Activated CD4-positive, alpha-beta T cell treated with anti-CD3 and anti-CD28 coated beads, Interleukin-2, amount 50 U/mL, for 1 hour (primary cell): ENCODE measurements around the gene SHISA4.
"Not testable (repeated sequence)": the region's sequence is repeated elsewhere in the genome, so short reads cannot be mapped to it uniquely, and the experiment has no call there.

Experiments
- DNase-seq: peaks from one replicate; pipeline ENCODE4 v3.0.0-alpha.2; 2020

The SHISA4 gene

GRCh38 chr1:201899683-201900429, 11.2 kb downstream of the SHISA4 start:
- no peak for DNase-seq

GRCh38 chr1:201900476-201900875, 11.8 kb downstream of the SHISA4 start:
- DNase-seq = no peak

GRCh38 chr1:201901036-201901435, 12.3 kb downstream of the SHISA4 start:
- DNase-seq = not testable (repeated sequence)

DNA sequence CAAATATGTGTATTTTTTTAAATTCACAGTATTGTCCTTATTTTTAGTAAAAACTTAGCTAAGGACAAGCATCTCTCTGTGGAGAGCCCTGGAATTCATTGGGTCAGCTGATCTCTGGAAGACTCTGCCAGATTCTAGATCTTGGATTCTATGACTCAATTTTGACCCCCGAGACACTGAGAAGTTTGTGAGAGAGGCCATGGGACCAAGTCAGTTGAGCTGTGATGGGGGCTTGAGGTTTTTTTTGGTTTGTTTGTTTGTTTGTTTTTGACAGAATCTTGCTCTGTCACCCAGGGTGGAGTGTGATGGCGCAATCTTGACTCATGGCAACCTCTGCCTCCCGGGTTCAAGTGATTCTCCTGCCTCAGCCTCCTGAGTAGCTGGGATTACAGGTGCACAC, 13.5 kb downstream of the SHISA4 start:
- no peak for DNase-seq

DNA sequence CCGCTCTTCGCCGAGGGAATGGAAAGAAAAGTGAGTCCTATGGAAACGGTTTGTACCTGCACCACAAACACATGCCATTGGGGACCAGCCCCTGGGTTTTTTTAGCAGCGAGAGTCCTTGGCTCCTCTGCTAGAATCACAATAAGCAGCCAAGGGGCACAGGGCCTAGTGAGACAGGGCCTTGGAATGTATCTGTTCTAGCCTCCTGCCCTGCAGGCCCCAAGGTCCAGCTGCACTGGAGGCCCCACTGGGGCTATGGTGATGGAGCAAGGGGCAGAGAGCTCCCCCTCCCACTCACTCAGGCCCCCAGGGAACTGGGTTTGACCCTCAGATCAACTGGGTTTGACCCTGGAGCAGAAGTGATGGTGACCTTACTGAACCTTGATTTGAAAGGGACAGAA, 14.4 kb downstream of the SHISA4 start:
- no peak for DNase-seq

- DNase-seq = no peak
These were observed 15.9 kb downstream of the SHISA4 start for GRCh38 chr1:201904579-201904978.

DNA sequence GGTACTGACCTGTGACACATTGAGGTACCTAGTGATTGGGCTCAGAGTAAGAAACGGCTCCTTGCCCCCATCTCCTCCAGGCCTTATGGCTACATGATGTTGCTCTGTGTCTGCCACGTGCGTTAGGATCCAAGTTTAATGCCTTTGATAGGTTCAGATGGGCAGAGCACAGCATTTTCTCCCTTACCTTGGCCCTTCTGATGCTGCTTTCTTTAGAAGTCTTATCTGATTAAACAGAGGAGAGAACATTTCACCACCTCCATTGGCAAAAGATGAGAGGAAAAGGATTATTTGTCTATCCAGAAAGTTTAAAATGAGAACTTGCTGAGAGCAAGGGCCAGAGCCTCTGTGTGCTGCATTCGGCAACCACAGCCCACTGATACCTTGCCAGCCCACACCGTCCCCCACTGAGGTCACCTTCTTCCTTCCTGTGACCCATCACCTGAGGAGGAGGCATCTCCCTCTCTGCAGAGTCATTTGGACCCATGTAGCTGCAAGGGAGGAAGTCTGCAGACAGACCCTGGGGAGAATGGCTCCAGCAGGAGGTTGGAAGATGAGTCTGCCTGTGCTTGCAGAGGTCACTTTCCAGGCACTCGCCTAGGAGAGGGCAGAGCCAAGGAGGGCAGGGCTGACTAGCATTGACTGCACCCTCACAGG, 16.7 kb downstream of the SHISA4 start:
- DNase-seq = no peak

- no peak for DNase-seq
These were observed 17.6 kb downstream of the SHISA4 start for GRCh38 chr1:201906336-201906735.

DNA sequence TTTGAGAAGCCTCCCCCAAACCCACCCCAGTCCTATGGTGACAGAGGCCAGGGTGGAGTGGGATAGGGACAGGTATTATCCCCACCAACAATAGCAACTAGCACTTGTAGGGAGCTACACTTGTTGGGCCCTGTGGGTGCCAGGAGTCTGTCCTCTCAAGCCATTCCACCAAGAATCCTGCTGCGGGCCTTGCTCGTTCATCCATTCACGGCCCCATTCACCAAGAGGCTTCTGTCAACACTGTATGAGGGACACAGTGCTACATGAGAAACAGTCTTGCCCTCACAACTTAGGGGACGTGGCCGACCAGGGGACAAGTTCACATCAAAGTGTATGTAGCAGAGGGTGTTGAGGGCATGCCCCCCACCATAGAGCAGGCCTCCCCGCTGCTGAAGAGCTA, 18.9 kb downstream of the SHISA4 start:
- no peak for DNase-seq

DNA sequence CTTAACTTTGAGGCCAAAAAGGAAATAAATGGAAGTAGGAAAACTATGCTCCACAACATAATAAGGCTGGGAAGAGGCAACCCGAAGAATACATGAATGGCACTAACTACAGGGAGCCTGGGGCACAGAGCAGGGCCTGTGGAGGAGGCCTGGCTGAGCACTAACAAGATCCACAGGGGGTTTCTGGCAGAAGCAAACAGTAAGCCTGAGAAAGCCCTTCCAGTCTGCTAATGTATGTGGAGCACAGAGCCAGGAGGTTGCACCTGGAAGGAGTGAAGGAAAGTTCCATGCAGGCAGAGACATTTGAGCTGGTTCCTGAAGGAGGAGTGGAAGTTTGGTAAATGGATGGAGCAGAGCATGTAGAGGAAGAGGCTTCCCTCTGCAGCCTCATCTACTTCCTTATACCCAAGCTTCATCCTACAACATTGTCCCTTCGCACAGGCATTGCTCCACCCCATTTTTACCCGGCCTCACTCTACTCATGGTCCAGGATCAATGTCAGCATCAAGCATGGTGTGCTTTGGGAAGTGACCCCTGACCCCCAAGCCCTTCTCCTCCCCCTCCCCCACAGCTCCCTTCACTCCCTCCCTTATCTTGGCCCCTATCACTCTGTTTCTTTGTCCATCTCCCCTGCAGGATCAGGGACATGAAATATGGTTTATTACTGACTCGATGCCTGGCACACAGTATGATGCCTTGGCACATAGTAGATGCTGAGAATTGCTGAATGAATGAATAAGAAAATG, 23.3 kb downstream of the SHISA4 start:
- no peak for DNase-seq

DNA sequence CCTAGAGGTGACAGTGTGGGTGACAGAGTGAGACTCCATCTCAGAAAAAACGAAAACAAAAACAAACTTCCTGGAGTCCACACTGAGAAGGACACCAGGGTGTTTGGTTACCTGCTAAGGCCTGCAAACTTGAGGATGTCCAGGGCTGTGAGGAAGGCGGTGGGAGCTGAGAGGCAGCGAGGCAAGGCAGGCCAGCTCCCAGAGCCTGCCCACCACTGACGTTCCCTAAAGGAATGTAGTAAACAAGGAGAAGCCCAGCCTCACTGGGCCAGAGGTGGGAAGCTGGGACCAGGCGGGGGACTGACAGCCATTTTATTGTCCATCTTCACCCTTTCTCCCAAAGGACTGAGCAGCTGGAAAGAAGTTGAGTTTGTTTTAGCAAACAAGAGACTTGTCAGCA, 24.1 kb downstream of the SHISA4 start:
- DNase-seq = no peak

- no peak for DNase-seq
These were observed 25.9 kb downstream of the SHISA4 start for GRCh38 chr1:201914456-201915235.

DNA sequence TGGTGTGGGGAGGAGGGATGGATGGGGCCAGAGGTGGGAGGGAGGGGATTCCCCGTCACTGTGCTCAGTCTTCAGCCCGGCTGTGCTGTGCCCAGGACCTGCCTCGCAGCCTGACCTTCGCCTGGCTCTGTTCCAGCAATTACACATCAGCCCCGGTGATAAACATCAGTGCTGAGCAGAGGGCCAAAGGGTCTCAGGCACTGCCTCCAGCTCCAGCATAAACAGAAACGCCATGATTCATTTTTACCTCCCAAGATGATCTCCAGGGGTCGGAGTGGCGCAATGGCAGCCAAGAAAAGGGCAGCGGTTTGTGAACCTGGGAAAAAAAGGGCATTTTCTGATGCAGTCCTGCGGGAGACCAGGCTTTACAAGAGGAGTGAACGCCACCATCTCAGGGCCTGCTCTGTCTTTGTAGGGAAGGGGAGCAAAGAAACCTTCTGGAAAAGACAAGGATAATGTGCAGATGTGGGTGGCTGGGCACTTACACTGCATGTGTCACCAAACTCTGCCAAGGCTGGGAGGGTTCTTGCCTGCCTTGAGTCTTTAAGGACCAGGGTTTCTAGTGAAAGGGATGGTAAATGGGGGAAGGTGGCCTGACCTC, 28.1 kb downstream of the SHISA4 start:
- DNase-seq = no peak

DNA sequence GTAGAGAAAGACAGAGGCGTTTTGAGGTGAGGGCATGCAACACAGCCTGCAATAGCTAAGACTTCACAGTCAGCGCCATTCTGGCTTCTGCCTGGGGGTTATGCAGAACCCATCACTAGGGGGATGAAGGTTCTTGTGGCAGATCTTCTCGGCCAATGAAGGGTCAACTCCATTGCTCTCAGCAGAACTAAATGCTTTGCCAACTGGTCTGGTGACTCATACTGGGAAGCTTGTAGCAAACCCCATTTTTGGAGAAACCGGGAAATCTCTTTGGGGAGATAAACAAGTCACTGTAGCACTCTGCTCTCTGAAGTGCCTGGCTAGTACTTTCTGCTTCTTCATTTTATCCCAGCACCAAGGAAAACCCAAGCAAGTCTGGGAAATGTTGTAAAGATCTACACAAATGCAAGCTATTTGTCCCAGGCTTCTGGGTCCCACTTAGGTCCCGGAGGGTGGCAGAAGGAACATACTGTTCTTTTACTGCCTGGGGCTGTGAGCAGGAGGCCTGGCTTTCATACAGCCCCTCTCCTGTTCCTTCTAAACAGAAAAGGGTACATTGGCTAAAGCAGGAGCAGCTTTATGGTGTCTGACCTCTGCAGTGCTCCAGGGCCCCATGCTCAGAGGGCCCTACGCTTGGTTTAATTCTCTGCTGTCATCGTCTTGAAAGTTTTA, 28.8 kb downstream of the SHISA4 start:
- no peak for DNase-seq

DNA sequence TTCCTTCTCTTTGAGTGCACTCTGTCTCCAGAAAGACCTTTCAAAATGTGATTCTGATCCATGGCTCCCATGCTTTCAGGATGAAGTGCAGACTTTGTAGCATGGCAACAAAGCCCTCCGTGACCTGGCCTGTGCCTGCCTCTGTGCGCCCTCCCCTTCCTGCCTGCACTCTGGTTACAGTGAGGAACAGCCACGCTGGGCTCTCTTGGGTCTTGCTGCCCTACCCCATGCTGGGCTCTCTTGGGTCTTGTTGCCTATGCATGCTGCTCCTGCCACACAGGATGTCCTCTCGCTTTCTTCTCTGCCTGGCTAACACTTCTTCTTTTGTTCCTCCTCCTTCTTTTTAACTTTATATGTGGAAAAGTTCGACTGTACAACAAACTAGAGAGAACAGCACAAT, 29.6 kb downstream of the SHISA4 start:
- DNase-seq = no peak

- no peak for DNase-seq
These were observed 33.4 kb downstream of the SHISA4 start for GRCh38 chr1:201921952-201922558.

GRCh38 chr1:201925301-201925567, 36.5 kb downstream of the SHISA4 start:
- DNase-seq = no peak

DNA sequence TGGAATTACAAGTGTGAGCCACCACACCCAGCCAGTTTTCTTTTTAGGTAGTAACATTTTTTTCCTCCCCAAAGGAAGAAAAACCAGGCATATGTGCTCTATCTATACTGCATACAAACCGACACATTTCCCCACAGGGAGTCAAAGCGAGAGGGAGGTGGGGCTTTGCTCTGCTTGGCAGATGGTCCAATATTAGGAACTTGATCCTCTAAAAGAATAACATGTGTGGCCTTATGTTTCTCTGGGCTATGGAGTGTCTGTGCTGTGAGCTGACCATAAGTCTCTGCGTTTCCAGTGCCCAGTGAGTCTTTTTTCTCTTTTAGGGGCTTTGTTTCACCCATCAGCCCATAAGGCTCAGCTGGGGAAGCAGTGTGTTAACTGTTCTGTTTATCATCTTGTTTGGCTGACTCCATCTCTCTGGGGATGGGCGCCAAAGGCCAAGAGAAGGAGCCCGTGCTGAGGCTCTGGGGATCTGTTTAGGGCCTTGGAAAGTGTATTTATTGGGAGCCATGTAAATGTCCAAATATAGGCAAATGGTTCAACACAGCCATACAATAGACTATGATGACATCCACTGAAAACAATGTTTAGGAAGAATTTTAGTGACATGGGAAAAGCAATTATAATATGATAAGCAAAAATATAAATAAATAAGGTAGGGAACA, 37.4 kb downstream of the SHISA4 start:
- DNase-seq = no peak

DNA sequence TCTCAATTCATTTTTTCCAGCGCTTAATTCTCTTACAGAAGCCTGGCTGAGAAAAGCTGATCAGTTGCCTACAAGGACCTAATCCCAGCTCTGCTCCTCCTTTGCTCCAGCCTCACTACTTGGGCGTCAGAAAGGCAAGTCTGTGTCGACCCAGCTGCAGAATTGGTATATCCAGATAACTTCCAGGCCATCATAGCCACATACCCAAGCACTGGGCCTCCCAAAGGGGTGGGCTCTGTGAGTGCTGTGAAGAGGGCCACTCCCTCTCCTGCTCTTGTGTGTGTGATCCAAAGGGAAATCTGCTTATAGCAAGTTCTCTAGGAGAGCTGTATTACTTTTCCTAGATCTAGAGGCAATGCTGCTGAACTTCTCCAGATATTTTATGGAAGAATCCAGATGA, 39.6 kb downstream of the SHISA4 start:
- DNase-seq = no peak

DNA sequence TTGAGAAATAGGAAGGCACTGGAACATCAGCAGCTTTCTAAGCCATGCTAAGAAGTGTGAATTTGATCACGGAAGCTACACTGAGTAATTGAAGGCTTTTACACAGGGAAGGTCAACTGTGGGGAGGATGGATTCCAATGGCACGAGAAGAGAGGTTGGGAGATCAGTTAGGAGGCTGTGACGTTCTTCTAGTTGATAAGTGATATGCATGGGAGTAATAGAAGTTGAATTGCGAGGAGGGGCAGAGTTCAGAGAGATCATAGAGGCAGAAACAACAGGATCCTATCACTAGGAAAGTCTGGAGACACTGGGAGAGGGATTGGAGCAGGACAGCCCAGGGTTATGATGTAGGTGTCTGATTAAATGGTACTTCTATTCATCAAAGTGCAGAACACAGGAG, 41.4 kb downstream of the SHISA4 start:
- no peak for DNase-seq

- DNase-seq = no peak
These were observed 42.1 kb downstream of the SHISA4 start for GRCh38 chr1:201930803-201931202.
